Cardiac muscle cell (in vitro differentiated cells and primary cell): Measurements from ENCODE around the gene TCHP. TPM values are rescaled to one million over a fixed set of nuclear protein-coding genes. Genes with fewer than 3 reads are reported as not detected.
"Not testable (repeated sequence)": the region's sequence is repeated elsewhere in the genome, so short reads cannot be mapped to it uniquely, and the experiment has no call there.

ENCODE experiments used
- DNase-seq, 2 donors: peaks; one replicate each; pipeline versions ENCODE4 v3.0.0 to v3.0.0-alpha.2; 2010 to 2017; ENCODE audit warnings: low read depth in 1 of 2, low spot score in 1 of 2
- H3K27ac ChIP-seq: fragments of 200-600 bp; sonication (generic); 2 replicates; pipeline ENCODE4 v1.5.1; 2016
- H3K27me3 ChIP-seq: fragments of 200-600 bp; sonication (generic); 2 replicates; pipeline ENCODE4 v1.6.0; 2016; ENCODE audit warnings: control low read depth
- H3K36me3 ChIP-seq: fragments of 200-600 bp; sonication (generic); 2 replicates; pipeline ENCODE4 v1.5.1; 2016; ENCODE audit warnings: control low read depth
- H3K4me1 ChIP-seq: fragments of 200-600 bp; sonication (generic); 2 replicates; pipeline ENCODE4 v1.8.1; 2017; ENCODE audit warnings: low read depth, mild to moderate bottlenecking, mixed run types
- H3K4me3 ChIP-seq: fragments of 200-600 bp; sonication (generic); 2 replicates; pipeline ENCODE4 v1.5.1; 2016; ENCODE audit warnings: mild to moderate bottlenecking
- H3K9me3 ChIP-seq: fragments of 200-600 bp; sonication (generic); 2 replicates; pipeline ENCODE4 v1.5.1; 2017; ENCODE audit warnings: low read depth, mild to moderate bottlenecking, control low read depth
- polyA plus RNA-seq: library from polyadenylated mRNA; unstranded; fragments of >200 nt; fragmentation: Nextera tagmentation; extraction: Ambion mirVana; gene quantifications from 2 replicates; pipeline ENCODE4 v1.2.1, GENCODE V29; 2016
- total RNA-seq: library from RNA; depleted of rRNA; stranded (reverse); fragments of >200 nt; gene quantifications from 2 replicates; pipeline ENCODE4 v1.2.3, GENCODE V29; 2016
- TF ChIP-seq, protein P1 (sequence below): IDR thresholded peaks from 2 replicates; pipeline ENCODE4 v1.5.1; 2012; ENCODE audit warnings: low read depth, mild to moderate bottlenecking, low read length

The TCHP gene
- total and polyA plus RNA-seq, 2 experiments from 2014 or later, result 21.5 to 23.7 TPM

DNA sequence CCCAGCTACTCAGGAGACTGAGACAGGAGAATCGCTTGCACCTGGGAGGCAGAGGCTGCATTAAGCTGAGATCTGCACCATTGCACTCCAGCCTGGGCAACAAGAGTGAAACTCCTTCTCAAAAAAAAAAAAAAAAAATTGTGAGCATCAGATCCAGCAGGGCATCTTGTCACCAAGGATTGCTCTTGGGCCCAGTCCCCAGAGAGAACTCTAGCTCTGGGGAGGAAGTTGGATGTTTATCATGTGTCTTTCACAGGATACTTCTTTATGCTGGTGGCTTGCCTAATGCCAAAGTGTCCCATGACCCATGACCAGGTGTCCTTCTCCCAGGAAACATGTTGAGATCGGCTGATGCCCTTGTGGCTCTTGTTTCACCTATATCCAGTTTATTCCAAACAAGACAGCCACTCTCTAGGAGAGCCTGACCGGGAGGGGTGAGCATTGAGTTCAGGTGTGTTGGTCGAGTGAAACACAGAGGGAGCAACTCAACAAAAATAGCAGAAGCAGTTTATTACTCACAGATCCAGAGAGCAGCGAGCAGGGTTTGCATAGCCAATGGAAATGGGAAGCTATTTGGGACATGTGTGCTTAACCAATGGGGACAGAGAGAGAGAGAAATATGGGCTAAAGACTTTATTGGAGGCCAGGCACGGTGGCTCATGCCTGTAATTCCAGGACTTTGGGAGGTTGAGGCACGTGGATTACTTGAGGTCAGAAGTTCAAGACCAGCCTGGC lies 6.6 kb upstream of the TCHP start:
- DNase-seq, result no peak
- Histone ChIP-seq H3K27me3 (peaks cover 8% of the 10 kb centered on the region), H3K27ac (no peak overlapping the region), H3K4me3 (no peak overlapping the region), H3K4me1 (no peaks in the 10 kb centered on the region), H3K9me3 (no peaks in the 10 kb centered on the region), H3K36me3 (no peaks in the 10 kb centered on the region)
- TF ChIP-seq, protein P1, sequence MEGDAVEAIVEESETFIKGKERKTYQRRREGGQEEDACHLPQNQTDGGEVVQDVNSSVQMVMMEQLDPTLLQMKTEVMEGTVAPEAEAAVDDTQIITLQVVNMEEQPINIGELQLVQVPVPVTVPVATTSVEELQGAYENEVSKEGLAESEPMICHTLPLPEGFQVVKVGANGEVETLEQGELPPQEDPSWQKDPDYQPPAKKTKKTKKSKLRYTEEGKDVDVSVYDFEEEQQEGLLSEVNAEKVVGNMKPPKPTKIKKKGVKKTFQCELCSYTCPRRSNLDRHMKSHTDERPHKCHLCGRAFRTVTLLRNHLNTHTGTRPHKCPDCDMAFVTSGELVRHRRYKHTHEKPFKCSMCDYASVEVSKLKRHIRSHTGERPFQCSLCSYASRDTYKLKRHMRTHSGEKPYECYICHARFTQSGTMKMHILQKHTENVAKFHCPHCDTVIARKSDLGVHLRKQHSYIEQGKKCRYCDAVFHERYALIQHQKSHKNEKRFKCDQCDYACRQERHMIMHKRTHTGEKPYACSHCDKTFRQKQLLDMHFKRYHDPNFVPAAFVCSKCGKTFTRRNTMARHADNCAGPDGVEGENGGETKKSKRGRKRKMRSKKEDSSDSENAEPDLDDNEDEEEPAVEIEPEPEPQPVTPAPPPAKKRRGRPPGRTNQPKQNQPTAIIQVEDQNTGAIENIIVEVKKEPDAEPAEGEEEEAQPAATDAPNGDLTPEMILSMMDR, result no peak

GRCh38 chr12:109894939-109895338 lies 5.1 kb upstream of the TCHP start:
- peaks cover 8% of the 10 kb centered on the region for H3K27me3 ChIP-seq

DNA sequence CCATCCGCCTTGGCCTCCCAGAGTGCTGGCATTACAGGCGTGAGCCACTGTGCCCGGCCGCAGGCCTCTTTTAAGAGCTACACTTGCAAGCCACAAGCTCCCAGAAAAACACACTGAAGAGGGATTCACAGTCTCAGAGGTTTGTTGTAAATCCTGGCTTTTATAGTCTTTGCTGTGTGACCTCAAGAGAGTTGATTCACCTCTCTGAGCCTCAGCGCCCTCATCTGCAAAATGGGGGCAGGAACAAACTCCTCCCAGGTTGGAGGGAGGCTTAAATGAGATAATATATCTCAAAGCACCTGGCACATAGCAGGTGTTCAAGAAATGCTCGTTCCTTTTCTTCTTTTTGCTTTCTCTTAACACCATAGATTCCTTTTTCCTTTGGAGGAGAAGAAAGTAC lies 3.9 kb upstream of the TCHP start:
- H3K36me3 ChIP-seq, result no peaks in the 10 kb centered on the region
- no peak overlapping the region for H3K4me3 ChIP-seq
- H3K9me3 ChIP-seq, result no peaks in the 10 kb centered on the region
- H3K27ac ChIP-seq, result no peak overlapping the region
- TF ChIP-seq, protein P1, result no peak
- peaks cover 2% of the 10 kb centered on the region for H3K4me1 ChIP-seq
- DNase-seq, result no peak
- peaks cover 8% of the 10 kb centered on the region for H3K27me3 ChIP-seq

More at GRCh38 chr12:109894939-109895338, 5.1 kb upstream of the TCHP start:
- no peaks in the 10 kb centered on the region for H3K9me3 ChIP-seq
- TF ChIP-seq, protein P1, result no peak
- no peak overlapping the region for H3K4me3 ChIP-seq
- no peaks in the 10 kb centered on the region for H3K36me3 ChIP-seq
- no peaks in the 10 kb centered on the region for H3K4me1 ChIP-seq
- no peak for DNase-seq
- H3K27ac ChIP-seq, result no peak overlapping the region

- TF ChIP-seq, protein P1, result no peak
- Histone ChIP-seq H3K9me3 (no peaks in the 10 kb centered on the region), H3K27me3 (peaks cover 8% of the 10 kb centered on the region), H3K4me3 (no peak overlapping the region), H3K27ac (no peak overlapping the region), H3K36me3 (no peaks in the 10 kb centered on the region), H3K4me1 (peaks cover 7% of the 10 kb centered on the region)
- no peak for DNase-seq
Observed at GRCh38 chr12:109897029-109897428, 3.0 kb upstream of the TCHP start.

- H3K27me3 ChIP-seq, result not testable (repeated sequence)
Observed at GRCh38 chr12:109899345-109899744, 729 bp upstream of the TCHP start.

DNA sequence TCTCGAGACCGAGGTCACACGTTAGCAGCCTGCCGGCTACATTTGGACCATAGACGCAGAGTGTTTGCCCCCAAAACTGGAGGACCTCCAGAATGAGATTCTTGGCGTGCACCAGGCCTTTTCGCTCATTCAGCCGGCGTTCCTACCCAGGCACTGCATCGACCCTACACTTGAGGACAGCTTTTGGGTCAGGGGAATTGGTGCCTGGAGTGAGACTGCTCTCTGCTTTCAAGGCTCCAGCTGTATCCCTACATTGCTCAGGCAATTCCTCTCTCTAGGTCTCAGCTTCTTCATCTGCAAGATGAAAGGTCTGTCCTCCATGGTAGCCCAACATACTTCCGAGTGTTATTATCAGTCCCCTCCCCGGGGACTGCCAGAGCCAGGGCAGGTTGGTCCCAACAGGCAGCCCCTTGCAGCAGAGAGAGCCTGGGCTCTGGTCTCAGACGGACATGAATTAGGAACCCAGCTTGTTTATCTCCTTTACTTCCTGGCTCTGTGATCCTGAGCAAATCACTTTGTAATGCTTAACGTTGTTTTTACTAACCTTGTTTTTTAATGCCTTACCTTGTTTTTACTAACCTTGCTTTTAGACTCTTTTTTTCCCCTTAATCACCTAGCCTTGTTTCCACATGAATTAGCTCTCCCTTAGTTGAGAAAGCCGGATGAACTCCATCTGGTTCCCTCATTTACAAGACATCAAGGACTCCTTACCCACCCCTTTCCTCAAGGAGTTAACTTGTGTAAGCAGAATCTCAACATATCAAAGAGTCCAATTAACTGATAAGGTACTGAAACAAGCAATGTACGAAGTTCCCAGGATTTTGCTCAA lies 892 bp downstream of the TCHP start:
- Histone ChIP-seq H3K9me3 (no peaks in the 10 kb centered on the region), H3K36me3 (peaks cover 14% of the 10 kb centered on the region), H3K4me3 (peak overlapping the region; percentile 58), H3K27ac (peak overlapping the region; percentile 90), H3K27me3 (no peaks in the 10 kb centered on the region), H3K4me1 (peaks cover 7% of the 10 kb centered on the region)
- TF ChIP-seq, protein P1, result no peak
- DNase-seq, result peak in 1 of 2 donors; percentile 21

More at GRCh38 chr12:109899345-109899744, 729 bp upstream of the TCHP start:
- H3K27ac ChIP-seq, result peak overlapping the region; percentile 90
- H3K4me3 ChIP-seq, DNase-seq, H3K9me3 ChIP-seq, H3K4me1 ChIP-seq, H3K36me3 ChIP-seq: not testable (repeated sequence)
